ENCODE results near the gene PLCL1.

PLCL1 gene

DNA sequence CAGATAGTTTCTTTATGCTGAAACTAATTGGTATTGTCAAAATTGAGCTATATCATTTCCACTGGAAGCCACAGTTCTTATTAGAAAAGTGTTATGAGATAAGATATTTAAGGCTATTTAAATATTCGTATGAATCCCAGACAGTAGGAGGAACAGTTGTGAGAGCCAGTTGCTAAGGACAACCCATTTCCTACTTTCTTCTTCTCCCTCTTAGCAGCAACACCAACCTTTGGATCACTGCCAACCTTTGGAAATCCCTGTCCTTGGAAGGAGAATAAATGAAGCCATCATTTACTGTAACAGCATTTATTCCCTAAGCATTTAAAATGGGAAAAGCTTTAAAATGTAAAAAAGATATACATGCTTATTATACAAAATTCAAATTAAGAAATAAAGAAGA lies 85.8 kb downstream of the PLCL1 start:
- no peak for DNase-seq

DNA sequence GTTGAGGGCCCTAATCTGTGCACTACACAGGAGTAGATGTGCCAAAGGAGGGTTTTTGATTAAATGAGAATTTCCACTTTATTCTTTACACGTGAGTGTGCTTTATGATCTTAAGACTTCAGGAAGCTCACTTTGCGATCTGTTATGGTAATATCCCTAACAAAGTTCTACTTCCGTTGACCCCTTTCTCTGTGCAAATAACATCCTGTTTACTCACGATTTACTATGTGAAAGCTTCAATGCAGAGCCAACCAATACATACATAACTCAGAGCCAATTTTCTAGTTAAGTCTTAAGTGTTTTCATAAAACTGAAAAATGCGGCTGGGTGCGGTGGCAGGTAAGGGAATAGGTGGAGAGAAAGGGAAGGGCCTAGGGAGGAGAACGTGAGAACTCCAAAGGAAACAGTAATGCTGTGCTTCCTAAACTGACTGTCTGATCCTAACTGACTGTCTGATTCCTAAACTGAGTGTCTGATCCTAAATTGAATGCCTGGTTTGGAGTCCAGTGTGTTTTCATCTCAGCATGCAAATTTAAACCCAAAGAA lies 87.6 kb downstream of the PLCL1 start:
- DNase-seq: no peak

DNA sequence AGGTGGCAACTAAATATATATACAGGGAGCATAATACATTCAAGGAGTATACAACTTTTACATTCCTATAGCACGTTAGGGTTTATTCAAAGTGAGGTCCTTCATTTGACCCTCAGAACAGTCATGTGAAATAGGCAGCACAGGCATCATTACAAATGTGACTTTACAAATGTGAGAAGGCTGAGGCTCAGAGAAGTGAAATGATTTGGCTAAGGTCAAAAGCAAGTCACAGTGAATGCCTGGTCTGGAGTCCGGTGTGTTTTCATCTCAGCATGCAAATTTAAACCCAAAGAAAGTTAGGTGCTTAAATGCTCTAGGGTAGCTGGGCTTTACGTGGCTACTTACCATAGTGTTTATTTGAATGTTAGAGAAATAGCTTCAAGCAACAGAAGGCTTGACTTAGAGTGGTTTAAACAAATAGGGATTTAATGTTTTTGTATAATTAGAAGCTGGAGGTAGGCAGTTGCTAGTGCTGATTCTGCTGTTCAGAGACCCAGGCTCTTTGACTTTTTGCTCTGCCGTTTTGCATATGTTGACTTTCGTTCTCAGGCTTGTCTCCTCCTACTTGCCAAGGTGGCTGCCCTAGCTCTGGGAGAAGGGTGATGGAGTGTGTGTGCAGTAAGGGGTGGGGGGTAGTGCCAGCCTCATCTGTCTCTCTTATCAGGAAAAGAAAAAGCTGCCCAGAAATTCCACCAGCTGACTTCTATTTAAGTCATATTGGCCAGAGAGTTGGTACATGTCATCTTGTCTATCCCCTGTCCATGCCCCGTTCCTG lies 89.2 kb downstream of the PLCL1 start:
- DNase-seq: no peak

DNA sequence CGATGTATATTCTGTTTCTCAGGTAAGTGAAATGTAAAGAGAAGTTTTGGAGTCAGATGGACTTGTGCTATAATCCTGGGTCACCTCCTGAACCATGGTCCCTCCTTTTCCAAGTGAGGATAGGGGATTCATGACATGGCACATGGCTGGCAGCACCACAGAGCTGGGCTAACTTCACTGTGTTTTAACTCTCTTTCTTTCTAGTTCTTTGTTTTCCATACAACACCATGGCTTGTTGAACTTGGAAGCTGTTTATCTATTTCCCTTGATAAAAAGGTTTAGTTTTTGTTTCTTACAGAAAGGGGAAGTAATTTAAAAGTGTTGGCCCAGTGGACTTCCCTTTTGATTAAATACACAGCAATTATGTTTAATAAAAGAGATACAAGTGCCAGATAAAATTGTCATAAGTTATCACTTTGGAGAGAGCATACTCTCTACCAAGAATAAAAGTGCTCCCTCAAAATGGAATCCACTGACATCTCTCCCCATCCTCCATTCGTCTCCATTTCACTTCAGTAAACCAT lies 90.4 kb downstream of the PLCL1 start:
- no peak for DNase-seq

DNA sequence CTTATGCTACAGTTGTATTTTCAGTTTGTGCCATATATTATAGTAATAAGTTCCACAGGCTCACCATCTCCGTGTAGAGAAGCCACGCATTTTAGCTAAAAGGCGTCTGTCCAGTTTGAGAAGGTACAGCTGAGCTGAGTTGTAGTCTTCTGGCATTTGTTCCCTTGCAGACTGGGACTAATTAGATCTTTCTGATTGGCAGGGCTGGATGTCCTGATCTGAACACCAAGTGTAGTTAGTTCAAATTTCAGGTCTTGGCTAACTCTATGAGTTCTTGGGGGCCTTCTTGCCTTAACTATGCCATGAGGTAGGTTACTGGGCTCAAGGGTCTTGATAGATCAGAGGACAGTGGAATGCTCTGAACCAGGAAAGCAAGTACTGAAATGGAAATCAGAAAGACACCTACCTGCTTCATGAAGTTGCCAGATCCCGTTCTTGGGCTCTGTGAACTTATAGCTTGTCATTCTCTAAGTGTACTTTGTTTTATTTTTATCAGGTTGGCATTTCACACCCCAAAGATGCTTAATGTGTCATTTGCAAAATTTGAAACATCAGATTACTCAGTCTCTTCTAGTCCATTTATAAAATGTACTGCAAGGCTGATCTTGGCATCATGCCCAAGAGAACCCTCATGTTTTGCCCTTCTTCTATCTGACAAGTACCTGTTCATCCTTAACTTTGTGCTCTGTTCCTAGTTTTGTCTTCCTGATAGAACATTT lies 93.7 kb downstream of the PLCL1 start:
- no peak for DNase-seq

DNA sequence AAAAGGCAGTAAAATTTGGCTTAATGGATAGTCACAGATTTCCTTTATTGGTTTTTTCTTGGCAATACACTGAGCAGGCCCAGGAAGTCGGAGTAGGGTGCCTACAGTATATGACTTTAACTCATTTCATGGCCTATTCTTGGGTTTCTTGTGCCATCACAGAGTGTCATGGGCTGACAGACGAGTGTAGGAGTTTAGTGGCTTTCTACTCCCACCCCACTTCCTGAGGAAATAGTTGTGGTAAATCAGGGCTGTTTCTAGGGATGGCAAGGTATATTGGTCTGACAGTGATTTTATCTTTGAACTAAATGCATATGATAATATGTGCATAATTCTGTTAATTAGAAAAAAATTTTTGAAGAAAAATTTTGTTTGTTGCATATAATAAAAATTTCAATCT lies 100.1 kb downstream of the PLCL1 start:
- DNase-seq: no peak

DNA sequence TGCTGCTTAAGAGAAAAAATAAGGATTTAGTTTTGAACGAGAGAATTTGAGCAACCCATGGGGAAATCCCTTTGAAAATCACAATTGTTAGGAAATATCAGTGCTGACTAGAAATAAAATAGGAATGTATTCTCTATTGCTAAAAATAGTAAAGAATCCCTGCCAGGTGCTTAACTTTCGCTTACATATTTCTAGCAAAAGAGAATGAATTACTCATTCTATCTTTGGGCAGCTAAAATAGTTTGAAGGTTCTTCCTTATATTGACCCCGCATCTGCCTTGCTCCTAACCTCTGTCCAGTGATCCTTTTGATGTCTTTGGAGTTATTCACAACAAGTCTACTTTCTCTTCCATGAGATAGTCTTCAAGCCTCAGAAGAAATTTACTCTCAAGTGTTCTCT lies 103.8 kb downstream of the PLCL1 start:
- DNase-seq: no peak

DNA sequence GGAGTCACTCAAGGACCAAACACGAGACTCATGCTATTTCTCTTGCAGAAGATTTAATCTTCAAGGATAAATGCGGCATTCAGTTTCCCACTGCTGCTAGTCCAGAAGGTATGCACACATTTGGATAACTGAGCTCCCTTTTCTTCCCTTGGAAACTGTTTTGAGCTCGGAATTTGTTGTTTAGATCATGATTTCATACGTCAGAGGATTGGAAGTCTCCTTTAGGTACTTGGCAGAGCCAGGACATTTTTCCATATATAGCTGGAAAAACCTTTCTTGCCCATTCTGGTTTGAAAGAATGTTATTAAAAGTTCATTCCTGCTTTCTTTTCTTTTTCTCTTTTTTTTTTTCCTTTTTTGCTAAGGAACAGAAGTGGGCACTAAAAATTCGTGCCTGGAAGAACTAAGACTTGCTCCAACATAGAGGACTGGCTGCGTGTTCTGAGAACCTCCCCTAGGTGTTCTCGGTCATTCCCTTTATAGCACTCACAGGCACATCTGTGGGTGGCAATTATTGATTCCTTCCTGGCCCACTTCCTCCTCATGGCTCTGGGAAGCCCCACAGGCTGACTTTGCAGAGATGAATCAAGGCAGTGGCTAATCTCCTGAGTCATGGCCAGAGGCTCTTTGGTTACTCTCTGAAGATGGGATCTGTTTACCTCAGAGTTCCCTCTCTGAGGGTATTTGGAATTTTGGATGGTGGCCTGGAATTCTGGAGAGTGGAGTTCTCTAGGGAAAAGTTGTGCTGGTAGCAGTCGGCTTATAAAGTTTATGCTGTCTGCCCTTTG lies 104.8 kb downstream of the PLCL1 start:
- DNase-seq: no peak

DNA sequence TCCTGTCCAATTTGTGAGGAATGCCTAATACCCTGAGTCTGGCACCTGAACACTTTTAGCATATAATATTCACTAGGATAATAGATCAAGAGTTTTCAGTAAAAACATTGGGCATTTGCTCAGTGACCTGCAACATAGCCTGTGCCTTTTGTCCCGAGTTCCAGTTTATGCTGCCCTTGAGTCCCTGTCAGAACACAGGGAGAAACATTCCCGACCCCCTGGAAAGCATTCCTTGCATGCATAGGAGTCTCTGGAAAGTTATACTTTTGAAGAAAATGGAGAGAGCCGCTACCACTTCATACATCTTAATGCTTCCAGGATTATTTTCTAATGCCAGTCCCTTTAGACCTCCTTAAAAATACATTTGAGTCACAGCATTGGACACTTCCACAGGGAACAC lies 107.3 kb downstream of the PLCL1 start:
- DNase-seq: no peak

DNA sequence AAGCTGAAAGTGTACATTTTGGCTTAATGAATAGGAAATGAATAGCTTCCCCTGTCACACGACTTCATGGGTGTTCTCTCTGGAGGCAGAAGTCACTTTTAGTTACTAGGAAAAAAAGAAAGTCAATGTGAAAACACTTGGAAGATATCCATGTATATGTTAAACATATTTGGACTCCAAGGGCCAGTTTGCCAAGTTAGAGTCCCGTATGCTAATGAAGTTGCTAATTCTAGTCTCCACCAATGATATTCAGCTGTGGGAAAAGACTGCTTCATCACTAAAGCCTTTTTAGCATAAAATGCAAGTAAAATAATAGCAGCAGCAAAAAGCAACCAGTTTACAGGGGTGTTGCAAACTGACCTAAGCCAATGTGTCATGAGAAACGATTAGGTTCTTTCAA lies 108.7 kb downstream of the PLCL1 start:
- DNase-seq: no peak

DNA sequence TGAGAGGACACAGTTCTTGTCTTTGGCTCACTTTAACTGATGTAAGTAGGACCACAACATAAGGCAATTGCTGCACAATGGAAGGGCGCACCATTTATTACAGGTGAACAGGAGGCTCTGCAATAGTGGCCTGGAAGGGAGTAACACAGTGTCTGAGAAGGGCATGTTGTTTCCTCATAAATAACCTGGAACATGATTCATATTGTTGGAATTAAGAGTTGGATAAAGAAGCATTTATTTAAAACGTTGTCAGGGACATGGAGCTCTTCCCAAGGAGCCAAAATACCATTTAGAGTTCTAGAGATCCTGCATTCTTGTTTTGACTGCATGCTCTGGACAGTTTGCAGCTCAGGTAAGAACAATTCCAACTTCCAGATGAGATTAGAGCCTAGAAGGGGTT lies 110.4 kb downstream of the PLCL1 start:
- no peak for DNase-seq

DNA sequence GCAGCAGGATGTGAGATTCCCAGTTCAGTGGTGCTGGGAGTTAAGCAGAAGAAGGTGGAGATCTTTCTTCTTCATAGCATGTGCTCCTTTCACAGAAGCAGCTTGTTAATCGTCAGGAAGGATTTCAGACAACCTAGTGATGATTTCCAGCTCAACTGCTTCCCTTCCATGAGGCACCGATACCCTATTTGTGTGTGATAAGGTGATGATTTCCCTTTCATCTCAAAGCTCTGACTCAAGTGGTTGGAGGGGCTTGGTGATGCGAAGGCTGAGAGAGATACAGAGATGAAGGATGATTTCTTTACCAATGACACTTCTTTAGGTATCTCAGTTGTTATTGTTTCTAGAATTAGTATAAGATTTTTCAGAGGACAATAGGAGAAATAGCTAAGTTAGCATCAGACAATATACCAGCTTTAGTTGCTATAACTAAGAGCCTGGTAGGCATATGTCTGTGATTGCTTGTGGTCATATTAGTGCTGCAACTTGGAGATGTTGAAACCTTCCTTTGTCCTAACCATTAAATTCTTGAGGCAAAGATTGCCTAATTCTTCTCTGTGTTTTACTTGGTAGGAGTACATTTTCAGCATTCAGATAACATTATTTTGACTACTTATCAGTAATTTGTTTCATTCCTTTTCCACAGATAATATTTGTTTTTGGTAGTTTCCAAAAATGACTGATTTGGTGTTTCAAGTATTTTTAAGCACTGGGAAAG lies 111.3 kb downstream of the PLCL1 start:
- DNase-seq: no peak

DNA sequence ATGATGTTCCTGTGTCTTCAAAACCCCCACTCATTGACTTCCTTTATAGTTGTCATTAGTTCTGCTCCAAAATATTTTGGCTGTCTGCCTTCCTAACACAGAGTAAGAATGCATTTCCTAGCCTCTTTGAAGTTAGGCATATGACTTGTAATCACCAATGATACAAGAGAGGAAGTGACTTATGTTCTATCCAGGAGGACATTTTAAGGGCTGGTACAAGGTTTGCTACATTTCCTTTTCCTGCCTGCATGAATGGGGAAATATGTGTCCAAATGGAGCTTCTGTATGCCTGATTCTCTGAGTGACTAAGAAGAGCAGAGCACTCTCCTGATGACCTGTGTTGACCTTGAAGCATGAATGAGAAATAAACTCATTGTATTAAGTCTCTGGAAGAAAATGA lies 115.1 kb downstream of the PLCL1 start:
- DNase-seq: no peak

DNA sequence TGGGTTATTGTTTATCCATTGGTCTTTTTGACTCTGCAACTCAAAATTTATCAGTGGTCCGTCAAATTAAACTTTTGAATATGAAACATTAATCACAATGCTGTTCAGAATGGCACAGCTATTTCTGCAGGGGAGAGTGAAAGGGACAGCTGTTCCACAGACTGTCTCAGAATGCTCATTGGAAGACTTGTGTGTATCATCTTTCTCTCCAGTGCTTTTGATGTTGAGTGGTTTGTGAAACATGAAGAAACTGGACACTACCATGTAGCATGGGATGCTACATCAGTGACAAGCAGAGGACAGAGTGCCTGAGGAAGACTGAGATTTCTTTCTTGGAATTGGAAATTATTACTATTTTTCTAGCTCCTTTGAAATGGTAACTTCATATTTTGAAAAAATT lies 115.7 kb downstream of the PLCL1 start:
- DNase-seq: no peak

DNA sequence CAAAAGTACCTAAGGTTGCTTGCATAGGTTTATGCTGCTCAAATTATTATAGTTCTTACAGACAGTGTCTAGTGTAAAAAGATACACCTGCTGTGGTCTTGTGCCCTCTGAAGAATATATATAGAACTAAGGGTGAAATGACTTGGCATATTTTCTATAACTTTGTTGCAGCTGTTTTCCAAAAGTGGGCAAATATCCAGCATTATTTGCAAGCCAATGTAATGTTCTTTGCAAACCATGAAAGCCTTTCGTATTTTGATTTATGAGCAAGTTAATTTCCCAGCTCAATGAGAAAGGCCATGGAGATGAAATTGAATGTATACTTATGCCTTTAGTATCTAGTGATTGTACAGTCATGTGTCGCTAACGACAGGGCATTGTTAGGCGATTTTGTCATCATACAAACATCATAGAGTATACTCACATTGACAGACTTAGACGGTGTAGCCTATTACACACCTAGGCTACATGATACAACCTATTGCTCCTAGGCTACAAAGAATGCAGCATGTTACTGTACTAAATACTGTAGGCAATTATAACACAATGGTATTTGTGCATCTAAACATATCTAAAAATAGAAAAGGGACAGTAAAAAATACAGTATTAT lies 116.3 kb downstream of the PLCL1 start:
- DNase-seq: no peak

DNA sequence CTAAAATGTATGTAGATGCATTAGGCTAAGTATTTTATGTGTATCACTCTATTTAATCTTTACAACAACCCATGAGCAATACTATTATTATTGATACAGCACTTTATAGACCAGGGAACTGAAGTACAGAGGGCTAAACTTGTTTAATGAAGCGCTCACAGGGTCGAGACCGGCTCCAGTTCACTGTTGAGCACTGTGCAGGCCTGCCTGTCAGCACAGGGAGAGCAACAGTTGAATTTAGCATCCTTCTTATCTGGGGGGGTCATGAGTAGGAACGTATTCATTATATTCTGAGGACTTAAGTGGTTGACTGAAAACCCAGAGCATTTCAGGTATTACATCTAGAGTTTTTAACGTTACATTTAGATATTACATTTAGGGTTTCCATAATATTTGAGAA lies 120.1 kb downstream of the PLCL1 start:
- DNase-seq: no peak

DNA sequence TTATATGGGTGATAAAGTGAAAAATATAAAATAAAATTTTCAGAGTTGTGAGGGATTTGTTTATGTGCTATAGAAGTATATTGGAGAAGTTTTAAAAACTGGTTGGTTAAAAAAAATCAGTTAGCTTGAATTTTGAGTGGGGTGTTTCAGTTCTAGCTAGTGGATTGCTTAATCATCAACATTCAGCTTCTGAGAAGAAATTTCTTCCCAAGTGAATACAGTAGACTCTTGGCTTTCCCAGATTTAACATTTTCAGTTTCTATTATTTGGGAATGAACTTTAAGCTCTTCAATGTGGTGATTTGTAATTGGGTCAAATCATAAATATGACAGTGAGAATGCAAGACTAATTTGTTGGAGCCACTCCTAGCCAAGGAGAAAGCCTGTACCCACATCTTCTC lies 120.8 kb downstream of the PLCL1 start:
- no peak for DNase-seq

DNA sequence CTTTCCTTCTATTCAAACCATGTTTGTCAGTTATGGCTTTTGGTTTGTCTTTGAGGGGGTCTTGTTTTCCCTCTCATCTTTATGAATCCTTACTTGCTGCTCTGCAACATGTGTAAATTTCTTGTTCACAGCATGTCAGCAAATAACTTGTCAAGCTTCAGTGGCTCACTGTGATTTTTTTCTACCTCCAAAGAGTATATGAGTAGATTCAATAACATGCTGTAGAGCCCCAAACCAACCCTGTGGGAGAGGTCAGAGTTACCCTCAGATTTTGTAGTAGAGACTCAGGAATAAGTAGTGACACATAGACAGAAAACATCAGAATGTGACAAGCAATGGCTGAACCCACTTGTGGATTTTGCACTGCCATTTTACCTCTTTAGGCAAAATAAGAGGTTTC lies 121.6 kb downstream of the PLCL1 start:
- DNase-seq: no peak

DNA sequence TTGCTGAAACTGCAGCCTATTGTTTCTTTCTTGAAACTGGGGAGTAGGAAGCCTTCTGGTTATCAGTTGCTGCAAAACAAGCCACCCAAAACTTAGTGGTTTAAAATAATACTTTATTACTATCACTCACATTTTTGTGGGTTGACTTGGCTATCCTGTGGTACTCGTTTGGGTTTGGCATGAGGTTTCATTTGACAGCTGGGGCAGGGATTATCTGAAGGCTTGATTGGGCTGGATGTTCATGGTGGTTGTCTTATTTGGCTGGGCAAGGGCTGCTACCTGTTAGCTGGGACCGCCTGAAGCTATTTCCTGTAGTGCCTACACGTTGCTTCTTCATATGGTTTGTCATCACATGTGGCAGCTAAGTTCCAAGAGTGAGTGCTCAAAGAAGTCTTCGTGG lies 122.3 kb downstream of the PLCL1 start:
- DNase-seq: no peak

DNA sequence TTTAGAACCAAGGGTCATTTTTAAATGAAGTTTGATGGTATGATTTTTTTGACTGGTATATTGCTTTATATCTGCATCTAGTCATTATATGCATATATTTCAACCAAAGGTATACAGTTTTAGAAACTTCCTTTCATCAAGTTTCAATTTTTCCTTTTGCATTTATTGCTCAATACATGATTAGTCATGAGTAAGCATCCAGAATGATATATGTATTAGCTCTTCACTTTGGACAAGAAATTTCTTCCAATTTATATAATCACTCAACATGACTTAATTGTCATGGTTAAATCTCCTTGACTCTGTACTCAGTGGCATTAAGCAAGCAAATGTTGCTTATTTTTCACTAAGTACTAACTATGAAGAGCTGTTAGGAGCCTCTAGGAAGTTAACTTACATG lies 123.6 kb downstream of the PLCL1 start:
- DNase-seq: no peak

DNA sequence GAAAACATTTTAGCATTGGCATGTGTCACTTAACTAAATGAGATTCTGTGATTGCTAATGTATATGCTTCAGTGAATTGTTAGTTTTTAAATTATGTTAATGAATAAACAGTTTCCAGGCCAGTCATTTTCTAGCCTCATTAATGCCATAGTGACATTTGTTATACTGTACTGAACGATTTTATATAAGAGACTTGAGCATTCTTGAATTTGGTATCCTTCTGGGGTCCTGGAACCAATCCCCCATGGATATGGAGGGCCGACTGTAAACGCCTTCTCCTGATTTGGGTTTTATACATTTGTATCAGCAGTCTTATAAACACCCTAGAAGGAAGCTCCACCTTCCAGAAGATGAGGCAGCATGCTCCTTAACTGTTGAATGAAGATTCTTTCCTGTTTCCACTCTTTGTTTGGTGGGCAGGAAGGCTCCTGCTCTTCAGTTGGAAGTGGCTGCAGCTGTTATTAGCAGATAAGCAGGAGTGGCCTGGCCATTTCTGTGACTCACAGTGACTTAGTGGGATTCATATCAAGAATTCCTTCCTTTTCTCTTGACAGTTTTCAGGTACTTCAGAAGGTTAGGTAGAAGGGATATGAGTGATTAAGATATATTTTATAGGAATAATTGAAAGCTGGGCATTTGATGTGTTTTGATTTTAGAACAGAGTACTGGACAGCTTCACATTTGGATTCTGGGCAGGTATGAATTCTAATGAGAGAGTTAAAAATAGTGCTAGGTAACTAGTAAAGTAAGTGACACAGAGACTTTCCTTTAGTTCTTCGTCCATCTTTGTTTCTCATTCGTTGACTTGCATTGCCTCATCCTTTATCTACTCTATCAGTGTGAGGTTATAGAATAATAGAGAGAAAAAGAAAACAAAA lies 124.9 kb downstream of the PLCL1 start:
- no peak for DNase-seq
